Kidney epithelial cell (primary cell): ENCODE data around the gene FYN. TPM values are rescaled to one million over a fixed set of nuclear protein-coding genes. Genes with fewer than 3 reads are reported as not detected.

Experiments used
- DNase-seq: peaks from one replicate; pipeline ENCODE4 v3.0.0-alpha.2; 2010; ENCODE audit warnings: low read depth
- H3K27me3 ChIP-seq: 2 replicates; pipeline ENCODE4 v1.6.0; 2011; ENCODE audit warnings: low read length; ENCODE audit not compliant: control insufficient read depth, insufficient read depth
- H3K36me3 ChIP-seq: 2 replicates; pipeline ENCODE4 v1.5.1; 2011; ENCODE audit warnings: low read length; ENCODE audit not compliant: control insufficient read depth, insufficient read depth
- H3K4me3 ChIP-seq: 2 replicates; pipeline ENCODE4 v1.5.1; 2011; ENCODE audit warnings: low read depth, mild to moderate bottlenecking, control low read depth, low read length
- total RNA-seq: library from RNA; depleted of rRNA; stranded (reverse); fragments of >200 nt; gene quantifications from 2 replicates; pipeline ENCODE4 v1.2.3, GENCODE V29; 2015
- TF ChIP-seq, protein P1 (sequence below): IDR thresholded peaks from 2 replicates; pipeline ENCODE4 v1.5.1; 2011; ENCODE audit warnings: mild to moderate bottlenecking, moderate library complexity, low read length, control low read depth, inconsistent platforms; ENCODE audit not compliant: insufficient read depth, poor library complexity, severe bottlenecking

Gene FYN
- total RNA-seq, 1 donor from 2014 or later = 133 TPM

- H3K27me3 ChIP-seq = no peaks in the 10 kb centered on the region
- no peak overlapping the region for H3K4me3 ChIP-seq
- no peak for DNase-seq
- H3K36me3 ChIP-seq = no peaks in the 10 kb centered on the region
- TF ChIP-seq, protein P1, sequence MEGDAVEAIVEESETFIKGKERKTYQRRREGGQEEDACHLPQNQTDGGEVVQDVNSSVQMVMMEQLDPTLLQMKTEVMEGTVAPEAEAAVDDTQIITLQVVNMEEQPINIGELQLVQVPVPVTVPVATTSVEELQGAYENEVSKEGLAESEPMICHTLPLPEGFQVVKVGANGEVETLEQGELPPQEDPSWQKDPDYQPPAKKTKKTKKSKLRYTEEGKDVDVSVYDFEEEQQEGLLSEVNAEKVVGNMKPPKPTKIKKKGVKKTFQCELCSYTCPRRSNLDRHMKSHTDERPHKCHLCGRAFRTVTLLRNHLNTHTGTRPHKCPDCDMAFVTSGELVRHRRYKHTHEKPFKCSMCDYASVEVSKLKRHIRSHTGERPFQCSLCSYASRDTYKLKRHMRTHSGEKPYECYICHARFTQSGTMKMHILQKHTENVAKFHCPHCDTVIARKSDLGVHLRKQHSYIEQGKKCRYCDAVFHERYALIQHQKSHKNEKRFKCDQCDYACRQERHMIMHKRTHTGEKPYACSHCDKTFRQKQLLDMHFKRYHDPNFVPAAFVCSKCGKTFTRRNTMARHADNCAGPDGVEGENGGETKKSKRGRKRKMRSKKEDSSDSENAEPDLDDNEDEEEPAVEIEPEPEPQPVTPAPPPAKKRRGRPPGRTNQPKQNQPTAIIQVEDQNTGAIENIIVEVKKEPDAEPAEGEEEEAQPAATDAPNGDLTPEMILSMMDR = no peak
Observed at GRCh38 chr6:111774346-111774703, 98.9 kb downstream of the FYN start.

- H3K36me3 ChIP-seq = no peaks in the 10 kb centered on the region
- DNase-seq = no peak
- TF ChIP-seq, protein P1 = no peak
- H3K27me3 ChIP-seq = no peaks in the 10 kb centered on the region
- no peak overlapping the region for H3K4me3 ChIP-seq
Observed at GRCh38 chr6:111773501-111774345, 99.5 kb downstream of the FYN start.

DNA sequence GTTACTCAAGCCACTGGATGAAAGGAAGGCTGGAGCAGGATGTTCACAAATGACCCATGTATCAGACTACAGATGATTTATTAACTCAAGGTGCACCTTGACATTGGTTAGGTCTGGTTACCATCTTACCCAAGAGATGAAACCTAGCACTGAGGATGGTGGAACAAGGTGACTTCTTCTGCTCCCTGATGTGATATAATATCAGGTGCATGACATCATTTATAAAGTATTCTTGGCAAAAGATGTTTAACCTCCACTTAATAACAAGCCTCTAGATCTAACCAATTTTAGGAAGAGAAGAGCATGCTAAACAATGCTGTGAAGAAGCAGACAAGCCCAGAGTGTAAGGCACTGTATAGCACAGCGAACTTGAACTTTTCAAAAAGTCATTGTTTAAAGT lies 100.9 kb downstream of the FYN start:
- DNase-seq = no peak
- Histone ChIP-seq H3K27me3 (no peaks in the 10 kb centered on the region), H3K36me3 (no peaks in the 10 kb centered on the region), H3K4me3 (no peak overlapping the region)
- TF ChIP-seq, protein P1 = no peak

- Histone ChIP-seq H3K4me3 (no peak overlapping the region), H3K27me3 (no peaks in the 10 kb centered on the region), H3K36me3 (no peaks in the 10 kb centered on the region)
- TF ChIP-seq, protein P1 = no peak
- DNase-seq = no peak
Observed at GRCh38 chr6:111771629-111772028, 101.6 kb downstream of the FYN start.

GRCh38 chr6:111771094-111771432 lies 102.2 kb downstream of the FYN start:
- no peak for DNase-seq
- Histone ChIP-seq H3K27me3 (no peaks in the 10 kb centered on the region), H3K4me3 (no peak overlapping the region), H3K36me3 (no peaks in the 10 kb centered on the region)
- TF ChIP-seq, protein P1 = no peak
